ENCODE measurements around the gene CHIT1. TPM values are rescaled to one million over a fixed set of nuclear protein-coding genes. Genes with fewer than 3 reads are reported as not detected.
A peak's percentile ranks its signal among the peaks of the same experiment; 100 is the strongest.

Gene CHIT1
- total and polyA plus RNA-seq, 2 of the 13 experiments (the other 11 are each of a cell fraction or from before 2014, with no cell fraction given) = not detected

- TF ChIP-seq ZNF251 (CRISPR knock-in tag; IDR thresholded peaks at IDR 0.05) (no peak), PRMT3 (CRISPR knock-in tag; IDR thresholded peaks at IDR 0.05; ENCODE audit: borderline replicate concordance, low read depth) (no peak), ETV6 (CRISPR knock-in tag; conservative IDR thresholded peaks at IDR 0.05) (no peak), HNRNPL (IDR thresholded peaks at IDR 0.05; ENCODE audit: low read depth, low read length) (no peak), PRDM15 (CRISPR knock-in tag; IDR thresholded peaks at IDR 0.05) (no peak), TRAFD1 (CRISPR knock-in tag; IDR thresholded peaks at IDR 0.05; ENCODE audit: borderline replicate concordance) (no peak), SP4 (CRISPR knock-in tag; IDR thresholded peaks at IDR 0.05) (no peak), NAIF1 (CRISPR knock-in tag; IDR thresholded peaks at IDR 0.05; ENCODE audit: borderline replicate concordance) (no peak), ASH2L (IDR thresholded peaks at IDR 0.05; ENCODE audit: insufficient read length, low read depth, low read length) (no peak), NCOA5 (CRISPR knock-in tag; IDR thresholded peaks at IDR 0.05) (no peak), SOX13 (IDR thresholded peaks at IDR 0.05) (no peak), SOX13 (CRISPR knock-in tag; conservative IDR thresholded peaks at IDR 0.05 in 1 of 2, IDR thresholded peaks at IDR 0.05 in 1 of 2) (peak in 1 of 2 experiments; percentile 53; a peak in 2 of 4 replicates), DDIT3 (CRISPR knock-in tag; IDR thresholded peaks at IDR 0.05) (no peak), ZNF142 (CRISPR knock-in tag; IDR thresholded peaks at IDR 0.05) (no peak), ZNF260 (CRISPR knock-in tag; IDR thresholded peaks at IDR 0.05; ENCODE audit: borderline replicate concordance, low read depth) (no peak), TEAD3 (CRISPR knock-in tag; optimal IDR thresholded peaks at IDR 0.05; ENCODE audit: borderline replicate concordance) (peak; percentile 75), PLRG1 (conservative IDR thresholded peaks at IDR 0.05) (no peak), FOXP1 (IDR thresholded peaks at IDR 0.05) (no peak), FOXP1 (CRISPR knock-in tag; IDR thresholded peaks at IDR 0.05) (peak; percentile 29; the same call in 1 of the 2 replicates), JDP2 (CRISPR knock-in tag; IDR thresholded peaks at IDR 0.05; ENCODE audit: borderline replicate concordance) (no peak), ZSCAN20 (CRISPR knock-in tag; IDR thresholded peaks at IDR 0.05; ENCODE audit: borderline replicate concordance) (no peak)
Measured at GRCh38 chr1:203210988-203211387, 18.5 kb downstream of the CHIT1 start (continued).

All from HepG2 (cell line).